HCT116 (cell line): Measurements from ENCODE around the gene PACS2.

ENCODE experiments used
- CTCF ChIP-seq, 3 experiments: fragments of 200-600 bp in 1 of 3; sonication (generic) in 1 of 3; IDR thresholded peaks in 2 of 3; conservative IDR thresholded peaks in 1 of 3; 2 replicates each; pipeline ENCODE4 v1.5.1; 2012 to 2017; ENCODE audit warnings: low read depth in 2 of 3, low read length in 2 of 3, antibody characterized with exemption in 1 of 3, borderline replicate concordance in 1 of 3, control low read depth in 1 of 3, mild to moderate bottlenecking in 1 of 3, mixed read lengths in 1 of 3, mixed run types in 1 of 3, moderate library complexity in 1 of 3; ENCODE audit not compliant: insufficient read depth in 1 of 3
- FOSL1 ChIP-seq: IDR thresholded peaks from 2 replicates; pipeline ENCODE4 v1.6.1; 2012; ENCODE audit warnings: low read depth
- MAX ChIP-seq: IDR thresholded peaks from 2 replicates; pipeline ENCODE4 v1.6.1; 2012
- POLR2A ChIP-seq: IDR thresholded peaks from 2 replicates; pipeline ENCODE4 v1.7.0; 2011; ENCODE audit warnings: borderline replicate concordance; ENCODE audit not compliant: insufficient read depth, insufficient read length; ENCODE audit errors: extremely low read depth
- POLR2AphosphoS5 ChIP-seq: IDR thresholded peaks from 2 replicates; pipeline ENCODE4 v1.6.1; 2011; ENCODE audit warnings: mild to moderate bottlenecking, low read depth, low read length, moderate library complexity
- REST ChIP-seq: IDR thresholded peaks from 2 replicates; pipeline ENCODE4 v1.6.1; 2012; ENCODE audit warnings: low read depth

GRCh38 chr14:105316577-105316941 lies 2.0 kb downstream of the PACS2 start:
- no peak for TF ChIP-seq CTCF (IDR thresholded peaks at IDR 0.05 in 2 of 3, conservative IDR thresholded peaks at IDR 0.05 in 1 of 3; ENCODE audit: borderline replicate concordance in 1 of 3, insufficient read depth in 1 of 3, low read depth in 2 of 3, low read length in 2 of 3)
- no peak for TF ChIP-seq FOSL1
- no peak for TF ChIP-seq POLR2A
- TF ChIP-seq REST: no peak
- no peak for TF ChIP-seq POLR2AphosphoS5
- TF ChIP-seq MAX: no peak
